Right lobe of liver (tissue), 4 donors: ENCODE measurements around the gene SLC26A11.

ENCODE experiments used
- POLR2A ChIP-seq: fragments of 450-650 bp; IDR thresholded peaks from one replicate; pipeline ENCODE4 v1.6.1; 2017; ENCODE audit warnings: antibody characterized with exemption, mild to moderate bottlenecking
- TF ChIP-seq, protein P1 (sequence below), 4 donors: fragments of 200-600 bp in 3 of 4; fragments of 450-650 bp in 1 of 4; IDR thresholded peaks; one replicate each; pipeline versions ENCODE4 v1.5.1 to v1.8.0; 2016 to 2022; ENCODE audit warnings: antibody characterized with exemption in 4 of 4, mild to moderate bottlenecking in 2 of 4
- donor health status: DM: no; HTN: no; CAD: no.
- donor health status: DM: no; HTN: no; CAD: no.
- donor health status: DM: no; HTN: yes; CAD: no.

DNA sequence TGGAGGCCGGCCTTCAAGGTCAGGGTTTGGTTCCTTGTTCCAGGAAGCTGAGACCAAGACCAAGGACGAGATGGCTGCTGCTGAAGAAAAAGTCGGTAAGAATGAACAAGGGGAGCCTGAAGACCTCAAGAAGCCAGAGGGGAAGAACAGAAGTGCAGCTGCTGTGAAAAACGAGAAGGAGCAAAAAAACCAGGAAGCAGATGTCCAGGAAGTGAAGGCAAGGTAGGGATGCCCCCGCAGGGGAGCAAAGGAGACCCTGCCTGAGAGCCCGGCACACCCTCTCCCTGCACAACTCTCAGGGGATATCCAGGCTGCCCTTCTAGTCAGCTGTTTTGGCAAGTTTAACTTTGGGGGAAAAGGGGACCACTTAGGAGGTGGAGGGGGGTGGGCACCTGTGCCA lies 69.4 kb downstream of the SLC26A11 start:
- TF ChIP-seq, protein P1, sequence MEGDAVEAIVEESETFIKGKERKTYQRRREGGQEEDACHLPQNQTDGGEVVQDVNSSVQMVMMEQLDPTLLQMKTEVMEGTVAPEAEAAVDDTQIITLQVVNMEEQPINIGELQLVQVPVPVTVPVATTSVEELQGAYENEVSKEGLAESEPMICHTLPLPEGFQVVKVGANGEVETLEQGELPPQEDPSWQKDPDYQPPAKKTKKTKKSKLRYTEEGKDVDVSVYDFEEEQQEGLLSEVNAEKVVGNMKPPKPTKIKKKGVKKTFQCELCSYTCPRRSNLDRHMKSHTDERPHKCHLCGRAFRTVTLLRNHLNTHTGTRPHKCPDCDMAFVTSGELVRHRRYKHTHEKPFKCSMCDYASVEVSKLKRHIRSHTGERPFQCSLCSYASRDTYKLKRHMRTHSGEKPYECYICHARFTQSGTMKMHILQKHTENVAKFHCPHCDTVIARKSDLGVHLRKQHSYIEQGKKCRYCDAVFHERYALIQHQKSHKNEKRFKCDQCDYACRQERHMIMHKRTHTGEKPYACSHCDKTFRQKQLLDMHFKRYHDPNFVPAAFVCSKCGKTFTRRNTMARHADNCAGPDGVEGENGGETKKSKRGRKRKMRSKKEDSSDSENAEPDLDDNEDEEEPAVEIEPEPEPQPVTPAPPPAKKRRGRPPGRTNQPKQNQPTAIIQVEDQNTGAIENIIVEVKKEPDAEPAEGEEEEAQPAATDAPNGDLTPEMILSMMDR (IDR thresholded peaks at IDR 0.05): no peak
- no peak for TF ChIP-seq POLR2A
